NCI-H1930 (cell line): Measurements from ENCODE around the gene PDPK1.

Source experiments
- DNase-seq, 2 experiments: peaks; one replicate each; lab custom pipeline; 2025; lab: John Stamatoyannopoulos, UW

Gene PDPK1

GRCh38 chr16:2507052-2507659 is 30.7 kb upstream of the PDPK1 start:
- no peak for DNase-seq

GRCh38 chr16:2507665-2508064 is 30.2 kb upstream of the PDPK1 start:
- no peak for DNase-seq

GRCh38 chr16:2508722-2509400 is 29.0 kb upstream of the PDPK1 start:
- no peak for DNase-seq

- DNase-seq, result no peak
Measured at GRCh38 chr16:2511128-2511800, 26.6 kb upstream of the PDPK1 start.

- DNase-seq, result no peak
Measured at GRCh38 chr16:2511996-2512734, 25.7 kb upstream of the PDPK1 start.

GRCh38 chr16:2512735-2513404 is 25.0 kb upstream of the PDPK1 start:
- DNase-seq, result peak; percentile 22 to 55

GRCh38 chr16:2513405-2514332 is 24.2 kb upstream of the PDPK1 start, which contains the start of gene ATP6V0C:
ATP6V0C (plus strand) TSS chr16:2513952; CDS start chr16:2514104, 152 bp downstream.
- peak; percentile 94 to 99 for DNase-seq

GRCh38 chr16:2514333-2515179 is 23.3 kb upstream of the PDPK1 start:
- no peak for DNase-seq

- DNase-seq, result no peak
Measured at GRCh38 chr16:2515180-2515851, 22.5 kb upstream of the PDPK1 start.

GRCh38 chr16:2516391-2517240 is 21.2 kb upstream of the PDPK1 start:
- DNase-seq, result no peak

- no peak for DNase-seq
Measured at GRCh38 chr16:2517954-2518605, 19.7 kb upstream of the PDPK1 start.

GRCh38 chr16:2518823-2519710 is 18.8 kb upstream of the PDPK1 start:
- no peak for DNase-seq

GRCh38 chr16:2519711-2520080 is 18.1 kb upstream of the PDPK1 start:
- DNase-seq, result no peak

GRCh38 chr16:2520097-2520783 is 17.6 kb upstream of the PDPK1 start, which contains the start of gene AMDHD2:
AMDHD2 (plus strand) TSS chr16:2520371; CDS start chr16:2520459, 88 bp downstream.
- peak; percentile 83 to 92 for DNase-seq

GRCh38 chr16:2520784-2521531 is 16.9 kb upstream of the PDPK1 start:
- peak in 1 of 2 experiments; percentile 38 for DNase-seq
